Measurements from ENCODE around the gene ENTREP3.

GRCh38 chr1:155254714-155255242 is 505 bp downstream of the ENTREP3 start:
- no peak for TF ChIP-seq EZH2 (IDR thresholded peaks at IDR 0.05; ENCODE audit: borderline replicate concordance, low read depth, low read length, severe bottlenecking)
- TF ChIP-seq CTCF (IDR thresholded peaks at IDR 0.05; ENCODE audit: borderline replicate concordance, extremely low read depth, low read length, poor library complexity, severe bottlenecking) = no peak

All from DND-41 (cell line).